Loucy (cell line): ENCODE measurements around the gene NRIP3.

Experiments
- H2AFZ ChIP-seq: fragments of 200-600 bp; sonication (generic); 2 replicates; pipeline ENCODE4 v1.6.0; 2016; ENCODE audit warnings: antibody characterized with exemption, mild to moderate bottlenecking, low read length, moderate library complexity
- H3F3A ChIP-seq: fragments of 200-600 bp; 2 replicates; pipeline ENCODE4 v1.6.0; 2016; ENCODE audit warnings: antibody characterized with exemption, low read depth, mild to moderate bottlenecking
- H3K27me3 ChIP-seq: fragments of 200-600 bp; sonication (generic); 2 replicates; pipeline ENCODE4 v1.6.1; 2014; ENCODE audit warnings: low read length, mild to moderate bottlenecking; ENCODE audit not compliant: insufficient read depth, poor library complexity, severe bottlenecking
- H3K36me3 ChIP-seq: fragments of 200-600 bp; sonication (generic); 2 replicates; pipeline ENCODE4 v1.6.1; 2016; ENCODE audit warnings: low read length; ENCODE audit not compliant: insufficient read depth
- H3K4me1 ChIP-seq: fragments of 200-600 bp; sonication (generic); 2 replicates; pipeline ENCODE4 v1.5.1; 2014; ENCODE audit warnings: low read length, mild to moderate bottlenecking; ENCODE audit not compliant: insufficient read depth, poor library complexity, severe bottlenecking
- H3K4me2 ChIP-seq: fragments of 200-600 bp; sonication (generic); 2 replicates; pipeline ENCODE4 v1.6.0; 2014; ENCODE audit warnings: antibody characterized with exemption, low read length, low read depth, mild to moderate bottlenecking; ENCODE audit not compliant: poor library complexity, severe bottlenecking
- H3K4me3 ChIP-seq: fragments of 200-600 bp; sonication (generic); 2 replicates; pipeline ENCODE4 v1.5.1; 2014; ENCODE audit warnings: low read length, mild to moderate bottlenecking, mixed read lengths; ENCODE audit not compliant: poor library complexity, severe bottlenecking
- H3K79me2 ChIP-seq: fragments of 200-600 bp; sonication (generic); 2 replicates; pipeline ENCODE4 v1.6.1; 2014; ENCODE audit warnings: low read length; ENCODE audit not compliant: insufficient read depth
- H3K9ac ChIP-seq: fragments of 200-600 bp; sonication (generic); 2 replicates; pipeline ENCODE4 v1.6.0; 2014; ENCODE audit warnings: mild to moderate bottlenecking, low read depth, low read length, moderate library complexity; ENCODE audit not compliant: poor library complexity, severe bottlenecking
- H3K9me2 ChIP-seq: fragments of 200-600 bp; sonication (generic); replicated peaks from 2 replicates; pipeline ENCODE4 v1.6.1; 2016; ENCODE audit warnings: low read depth, low read length, mixed read lengths
- H3K9me3 ChIP-seq: fragments of 200-600 bp; sonication (generic); 2 replicates; pipeline ENCODE4 v1.6.1; 2014; ENCODE audit warnings: mild to moderate bottlenecking, antibody characterized with exemption, low read length, low read depth; ENCODE audit not compliant: insufficient read depth
- H4K20me1 ChIP-seq: fragments of 200-600 bp; sonication (generic); 2 replicates; pipeline ENCODE4 v1.6.0; 2014; ENCODE audit warnings: antibody characterized with exemption, low read length, mild to moderate bottlenecking; ENCODE audit not compliant: insufficient read depth, poor library complexity, severe bottlenecking
- EZH2phosphoT487 ChIP-seq: fragments of 200-600 bp; IDR thresholded peaks from 2 replicates; pipeline ENCODE4 v1.6.1; 2018; ENCODE audit warnings: antibody characterized with exemption, mild to moderate bottlenecking, moderate library complexity, borderline replicate concordance
- TF ChIP-seq, protein P1 (sequence below): fragments of 200-600 bp; sonication (generic); conservative IDR thresholded peaks from 2 replicates; pipeline ENCODE4 v1.5.1; 2014; ENCODE audit warnings: mild to moderate bottlenecking, antibody characterized with exemption, low read length

The NRIP3 gene

DNA sequence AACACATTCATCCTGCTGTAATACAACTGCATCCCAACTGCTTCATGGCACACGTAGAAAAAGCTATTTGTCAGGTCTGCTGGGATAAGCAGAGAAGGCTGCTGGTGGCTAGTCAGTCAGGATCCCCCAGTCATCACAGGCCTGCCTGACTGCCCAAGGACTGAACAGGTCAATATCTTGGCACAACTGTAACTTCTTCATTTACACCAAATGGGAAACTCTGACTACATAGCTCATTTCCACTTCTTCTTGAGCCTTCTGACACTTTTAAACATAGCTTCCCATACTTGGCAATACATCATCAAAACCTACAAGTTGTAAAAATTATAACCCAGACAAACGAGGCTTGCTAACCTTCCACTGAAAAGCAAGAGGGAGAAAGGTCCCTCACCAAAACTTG lies 42.4 kb downstream of the NRIP3 start:
- Histone ChIP-seq H4K20me1 (peaks cover 32% of the 10 kb centered on the region), H3K27me3 (no peaks in the 10 kb centered on the region), H3K36me3 (0 out of 2 replicates have a peak, but pooled peaks cover 3% of the 10 kb centered on the region), H3K9ac (peak overlapping the region; percentile 89), H3K4me2 (peak overlapping the region; percentile 99), H3K9me3 (no peaks in the 10 kb centered on the region), H3K4me3 (peak overlapping the region; percentile 97), H2AFZ (no peak overlapping the region), H3K4me1 (peaks cover 30% of the 10 kb centered on the region), H3F3A (no peaks in the 10 kb centered on the region), H3K9me2 (no peaks in the 10 kb centered on the region), H3K79me2 (peaks cover 46% of the 10 kb centered on the region)
- TF ChIP-seq, protein P1, sequence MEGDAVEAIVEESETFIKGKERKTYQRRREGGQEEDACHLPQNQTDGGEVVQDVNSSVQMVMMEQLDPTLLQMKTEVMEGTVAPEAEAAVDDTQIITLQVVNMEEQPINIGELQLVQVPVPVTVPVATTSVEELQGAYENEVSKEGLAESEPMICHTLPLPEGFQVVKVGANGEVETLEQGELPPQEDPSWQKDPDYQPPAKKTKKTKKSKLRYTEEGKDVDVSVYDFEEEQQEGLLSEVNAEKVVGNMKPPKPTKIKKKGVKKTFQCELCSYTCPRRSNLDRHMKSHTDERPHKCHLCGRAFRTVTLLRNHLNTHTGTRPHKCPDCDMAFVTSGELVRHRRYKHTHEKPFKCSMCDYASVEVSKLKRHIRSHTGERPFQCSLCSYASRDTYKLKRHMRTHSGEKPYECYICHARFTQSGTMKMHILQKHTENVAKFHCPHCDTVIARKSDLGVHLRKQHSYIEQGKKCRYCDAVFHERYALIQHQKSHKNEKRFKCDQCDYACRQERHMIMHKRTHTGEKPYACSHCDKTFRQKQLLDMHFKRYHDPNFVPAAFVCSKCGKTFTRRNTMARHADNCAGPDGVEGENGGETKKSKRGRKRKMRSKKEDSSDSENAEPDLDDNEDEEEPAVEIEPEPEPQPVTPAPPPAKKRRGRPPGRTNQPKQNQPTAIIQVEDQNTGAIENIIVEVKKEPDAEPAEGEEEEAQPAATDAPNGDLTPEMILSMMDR, result no peak
- no peak for TF ChIP-seq EZH2phosphoT487

DNA sequence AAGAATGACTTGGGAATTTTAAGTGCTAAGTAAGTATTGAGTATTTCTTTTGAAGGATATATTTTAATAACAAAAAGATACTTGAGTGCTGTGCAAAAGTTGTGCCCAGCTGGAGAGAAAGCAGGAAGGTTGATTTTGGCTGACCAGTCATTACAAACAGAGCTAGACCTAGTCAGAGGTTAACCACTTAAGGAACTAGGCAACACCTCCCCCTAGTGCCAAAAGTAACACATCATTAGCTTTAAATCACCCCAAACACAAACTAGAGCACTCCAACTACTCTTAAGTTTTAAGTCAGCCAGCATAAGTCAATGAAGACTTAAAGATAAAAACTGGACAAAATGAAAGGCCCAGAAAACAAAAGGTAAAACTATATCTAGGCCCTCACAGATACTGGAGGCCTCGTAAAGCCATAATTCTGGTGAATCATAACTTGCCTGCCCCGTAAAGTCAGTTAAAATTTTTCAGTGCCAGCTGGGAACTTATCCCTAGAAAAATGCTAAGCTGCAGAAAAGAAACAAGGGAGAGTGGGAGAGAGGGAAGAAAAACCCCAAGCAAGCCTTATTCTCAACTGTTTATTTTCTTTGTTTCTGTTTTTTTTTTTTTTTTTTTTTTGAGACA lies 44.1 kb downstream of the NRIP3 start:
- Histone ChIP-seq H3K4me3 (no peak overlapping the region), H3K9me3 (no peaks in the 10 kb centered on the region), H2AFZ (no peak overlapping the region), H3K4me2 (peak overlapping the region; percentile 43), H3K79me2 (peaks cover 41% of the 10 kb centered on the region), H3K27me3 (no peaks in the 10 kb centered on the region), H3K4me1 (peaks cover 25% of the 10 kb centered on the region), H3K36me3 (peaks cover 12% of the 10 kb centered on the region), H3F3A (no peaks in the 10 kb centered on the region), H3K9me2 (no peaks in the 10 kb centered on the region), H4K20me1 (peaks cover 32% of the 10 kb centered on the region), H3K9ac (no peak overlapping the region)
- TF ChIP-seq EZH2phosphoT487, result no peak
- TF ChIP-seq, protein P1, result peak; percentile 75

DNA sequence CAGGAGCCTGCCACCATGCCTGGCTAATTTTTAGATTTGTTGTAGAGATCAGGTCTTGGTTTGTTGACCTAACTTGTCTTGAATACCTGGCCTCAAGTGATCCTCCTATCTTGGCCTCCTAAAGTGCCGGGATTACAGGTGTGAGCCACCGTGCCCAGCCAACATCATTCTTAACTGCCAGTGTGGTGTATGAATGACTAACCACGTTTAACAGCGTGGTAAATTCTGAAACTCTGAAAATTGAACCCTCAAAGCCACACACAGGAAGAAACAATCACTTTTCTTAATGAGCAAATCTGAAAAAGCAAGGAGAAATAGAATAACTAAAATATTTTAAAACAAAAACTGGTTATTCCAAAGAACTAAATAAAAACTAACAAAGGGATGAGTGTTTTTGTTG lies 46.9 kb downstream of the NRIP3 start:
- H3K9me2 ChIP-seq, result no peaks in the 10 kb centered on the region
- no peaks in the 10 kb centered on the region for H3K9me3 ChIP-seq
- H3F3A ChIP-seq, result no peaks in the 10 kb centered on the region
- H3K4me1 ChIP-seq, result peaks cover 9% of the 10 kb centered on the region
- H3K4me2 ChIP-seq, result no peak overlapping the region
- H3K4me3 ChIP-seq, result no peak overlapping the region
- H3K36me3 ChIP-seq, result peaks cover 31% of the 10 kb centered on the region
- H4K20me1 ChIP-seq, result peaks cover 15% of the 10 kb centered on the region
- peaks cover 17% of the 10 kb centered on the region; the same call in 1 of the 2 replicates for H3K79me2 ChIP-seq
- no peak overlapping the region for H3K9ac ChIP-seq
- TF ChIP-seq, protein P1, result no peak
- no peak for TF ChIP-seq EZH2phosphoT487
- H3K27me3 ChIP-seq, result no peaks in the 10 kb centered on the region
- no peak overlapping the region for H2AFZ ChIP-seq
